Osteoblast (primary cell): ENCODE results near the gene CHD1L. TPM values are rescaled to one million over a fixed set of nuclear protein-coding genes. Genes with fewer than 3 reads are reported as not detected.

ENCODE experiments used
- DNase-seq: peaks from one replicate; pipeline ENCODE4 v3.0.0; 2011; ENCODE audit warnings: low spot score, mixed read lengths; ENCODE audit not compliant: insufficient read length; ENCODE audit errors: missing footprints
- H2AFZ ChIP-seq: 2 replicates; pipeline ENCODE4 v1.6.0; 2011; ENCODE audit warnings: mild to moderate bottlenecking, low read length
- H3K27ac ChIP-seq: 2 replicates; pipeline ENCODE4 v1.5.1; 2011; ENCODE audit warnings: mild to moderate bottlenecking, low read depth, low read length, moderate library complexity
- H3K27me3 ChIP-seq: 2 replicates; pipeline ENCODE4 v1.6.0; 2012; ENCODE audit warnings: mild to moderate bottlenecking, control low read depth, inconsistent platforms, low read length, moderate library complexity; ENCODE audit not compliant: insufficient read depth
- H3K36me3 ChIP-seq: 2 replicates; pipeline ENCODE4 v1.5.1; 2011; ENCODE audit warnings: mild to moderate bottlenecking, low read length, control low read depth, moderate library complexity; ENCODE audit not compliant: insufficient read depth
- H3K4me1 ChIP-seq: 2 replicates; pipeline ENCODE4 v1.5.1; 2011; ENCODE audit warnings: mild to moderate bottlenecking, low read length, control low read depth, moderate library complexity; ENCODE audit not compliant: insufficient read depth
- H3K4me2 ChIP-seq: 2 replicates; pipeline ENCODE4 v1.6.0; 2011; ENCODE audit warnings: mild to moderate bottlenecking, low read length; ENCODE audit not compliant: insufficient read depth
- H3K4me3 ChIP-seq: fragments of 200-600 bp; sonication (generic); 3 replicates; pipeline ENCODE4 v1.5.1; 2012; ENCODE audit warnings: mild to moderate bottlenecking, low read length, inconsistent platforms; ENCODE audit not compliant: insufficient read depth
- H3K79me2 ChIP-seq: 2 replicates; pipeline ENCODE4 v1.6.0; 2012; ENCODE audit warnings: mild to moderate bottlenecking, low read length, control low read depth, inconsistent platforms; ENCODE audit not compliant: insufficient read depth
- H3K9me3 ChIP-seq: 2 replicates; pipeline ENCODE4 v1.5.1; 2011; ENCODE audit warnings: low read depth, low read length, control low read depth
- H4K20me1 ChIP-seq: 2 replicates; pipeline ENCODE4 v1.6.0; 2012; ENCODE audit warnings: mild to moderate bottlenecking, low read length, control low read depth; ENCODE audit not compliant: insufficient read depth
- CTCF ChIP-seq: IDR thresholded peaks from 2 replicates; pipeline ENCODE4 v1.5.1; 2011; ENCODE audit warnings: mild to moderate bottlenecking, low read depth, low read length, moderate library complexity; ENCODE audit errors: extremely low read depth
- total RNA-seq: library from RNA; depleted of rRNA; stranded (reverse); fragments of >200 nt; gene quantifications from 2 replicates; pipeline ENCODE4 v1.2.3, GENCODE V29; 2012

Gene CHD1L
- total RNA-seq, 1 donor, result 27.5 TPM

- TF ChIP-seq CTCF, result no peak
These were observed 94.7 kb downstream of the CHD1L start for GRCh38 chr1:147337040-147337630.

GRCh38 chr1:147338571-147338970, 96.1 kb downstream of the CHD1L start:
- peaks cover 3% of the 10 kb centered on the region for H3K27me3 ChIP-seq
- DNase-seq, result no peak
- no peaks in the 10 kb centered on the region for H3K79me2 ChIP-seq
- no peak overlapping the region for H3K4me2 ChIP-seq
- no peaks in the 10 kb centered on the region for H3K36me3 ChIP-seq
- no peaks in the 10 kb centered on the region for H4K20me1 ChIP-seq
- no peak overlapping the region for H3K4me3 ChIP-seq
- H2AFZ ChIP-seq, result no peak overlapping the region
- H3K9me3 ChIP-seq, result no peaks in the 10 kb centered on the region
- no peaks in the 10 kb centered on the region for H3K4me1 ChIP-seq
- TF ChIP-seq CTCF, result no peak
- no peak overlapping the region for H3K27ac ChIP-seq

More at GRCh38 chr1:147337040-147337630, 94.7 kb downstream of the CHD1L start:
- H3K27me3 ChIP-seq, result peaks cover 3% of the 10 kb centered on the region
- H4K20me1 ChIP-seq, result no peaks in the 10 kb centered on the region
- no peak overlapping the region for H3K4me2 ChIP-seq
- H3K79me2 ChIP-seq, result no peaks in the 10 kb centered on the region
- no peak overlapping the region for H3K27ac ChIP-seq
- DNase-seq, result peak; percentile 65
- H3K4me3 ChIP-seq, result no peak overlapping the region
- H2AFZ ChIP-seq, result no peak overlapping the region
- no peaks in the 10 kb centered on the region for H3K36me3 ChIP-seq
- no peaks in the 10 kb centered on the region for H3K9me3 ChIP-seq
- H3K4me1 ChIP-seq, result no peaks in the 10 kb centered on the region

GRCh38 chr1:147341246-147341645, 98.8 kb downstream of the CHD1L start:
- Histone ChIP-seq H4K20me1 (no peaks in the 10 kb centered on the region), H3K27ac (no peak overlapping the region), H3K4me3 (no peak overlapping the region), H2AFZ (no peak overlapping the region), H3K79me2 (no peaks in the 10 kb centered on the region), H3K4me2 (no peak overlapping the region), H3K4me1 (no peaks in the 10 kb centered on the region), H3K9me3 (no peaks in the 10 kb centered on the region), H3K36me3 (no peaks in the 10 kb centered on the region), H3K27me3 (peaks cover 3% of the 10 kb centered on the region)
- no peak for TF ChIP-seq CTCF
- no peak for DNase-seq

Other genes with a start within 250 kb of the CHD1L start
- 22.8 and 23.6 TPM in 2 replicates for gene PRKAB2, start 70.2 kb upstream of the CHD1L start, total RNA-seq
- 2.7 and 3.6 TPM in 2 replicates for gene FMO5, start 17.3 kb upstream of the CHD1L start, total RNA-seq